Stimulated activated CD4-positive, alpha-beta T cell treated with anti-CD3 and anti-CD28 coated beads, Interleukin-4, amount 100 ng/mL, for 4 hours (primary cell): Measurements from ENCODE around the gene ERMARD.
"Not testable (repeated sequence)": the region's sequence is repeated elsewhere in the genome, so short reads cannot be mapped to it uniquely, and the experiment has no call there.

Source experiments
- DNase-seq, 2 experiments: peaks; one replicate each; pipeline ENCODE4 v3.0.0-alpha.2; 2020

The ERMARD gene

GRCh38 chr6:169738204-169738975 is 13.0 kb upstream of the ERMARD start:
- no peak for DNase-seq

- DNase-seq: no peak
Observed at GRCh38 chr6:169738976-169739529, 12.4 kb upstream of the ERMARD start.

- DNase-seq: no peak
Observed at GRCh38 chr6:169741344-169741743, 10.1 kb upstream of the ERMARD start.

GRCh38 chr6:169745405-169745804 is 6.0 kb upstream of the ERMARD start:
- DNase-seq: no peak

GRCh38 chr6:169746556-169746955 is 4.9 kb upstream of the ERMARD start:
- no peak for DNase-seq

- peak in 1 of 2 experiments; percentile 3 for DNase-seq
Observed at GRCh38 chr6:169752074-169752623, 727 bp downstream of the ERMARD start.

- DNase-seq: no peak
Observed at GRCh38 chr6:169755162-169755561, 3.7 kb downstream of the ERMARD start.

- DNase-seq: no peak
Observed at GRCh38 chr6:169763308-169763707, 11.9 kb downstream of the ERMARD start.

- no peak for DNase-seq
Observed at GRCh38 chr6:169763881-169764280, 12.5 kb downstream of the ERMARD start.

GRCh38 chr6:169765789-169766188 is 14.4 kb downstream of the ERMARD start:
- DNase-seq: not testable (repeated sequence)

GRCh38 chr6:169766232-169766631 is 14.8 kb downstream of the ERMARD start:
- no peak for DNase-seq

GRCh38 chr6:169766921-169767736 is 15.7 kb downstream of the ERMARD start:
- DNase-seq: no peak

- no peak for DNase-seq
Observed at GRCh38 chr6:169774347-169774746, 22.9 kb downstream of the ERMARD start.

- no peak for DNase-seq
Observed at GRCh38 chr6:169775321-169775720, 23.9 kb downstream of the ERMARD start.

GRCh38 chr6:169776379-169776778 is 25.0 kb downstream of the ERMARD start:
- DNase-seq: no peak

GRCh38 chr6:169777896-169778295 is 26.5 kb downstream of the ERMARD start:
- DNase-seq: no peak

GRCh38 chr6:169778646-169779045 is 27.2 kb downstream of the ERMARD start:
- no peak for DNase-seq

- no peak for DNase-seq
Observed at GRCh38 chr6:169779092-169779815, 27.8 kb downstream of the ERMARD start.

GRCh38 chr6:169779896-169780295 is 28.5 kb downstream of the ERMARD start:
- no peak for DNase-seq

- DNase-seq: no peak
Observed at GRCh38 chr6:169780571-169781091, 29.2 kb downstream of the ERMARD start.

- no peak for DNase-seq
Observed at GRCh38 chr6:169782966-169783365, 31.5 kb downstream of the ERMARD start.

GRCh38 chr6:169783401-169783800 is 32.0 kb downstream of the ERMARD start:
- DNase-seq: no peak
